Esophagus muscularis mucosa (tissue), 4 donors: ENCODE results near the gene KLHDC4. TPM values are rescaled to one million over a fixed set of nuclear protein-coding genes. Genes with fewer than 3 reads are reported as not detected.
A peak's percentile ranks its signal among the peaks of the same experiment; 100 is the strongest.
"Not testable (repeated sequence)": the region's sequence is repeated elsewhere in the genome, so short reads cannot be mapped to it uniquely, and the experiment has no call there.

Source experiments
- DNase-seq: peaks from one replicate; pipeline ENCODE4 v3.0.0-alpha.2; 2017; ENCODE audit errors: extremely low spot score
- H3K27ac ChIP-seq, 4 donors: fragments of 200-600 bp; sonication (generic); replicated peaks in 1 of 4; 1 replicate in 3 of 4; 2 replicates in 1 of 4; pipeline ENCODE4 v1.5.1; 2016 to 2019; ENCODE audit warnings: mild to moderate bottlenecking in 1 of 4
- H3K27me3 ChIP-seq, 4 donors: fragments of 200-600 bp; sonication (generic); one replicate each; pipeline versions ENCODE4 v1.5.1 to v1.6.0; 2016 to 2019
- H3K36me3 ChIP-seq, 4 donors: fragments of 200-600 bp; sonication (generic); one replicate each; pipeline ENCODE4 v1.5.1; 2016 to 2019
- H3K4me1 ChIP-seq, 4 donors: fragments of 200-600 bp; sonication (generic); one replicate each; pipeline ENCODE4 v1.5.1; 2016 to 2019
- H3K4me3 ChIP-seq, 4 donors: fragments of 200-600 bp; sonication (generic); 1 replicate in 2 of 4; 2 replicates in 2 of 4; pipeline ENCODE4 v1.5.1; 2016 to 2019; ENCODE audit warnings: mild to moderate bottlenecking in 4 of 4, moderate library complexity in 1 of 4
- H3K9me3 ChIP-seq, 4 donors: fragments of 200-600 bp; sonication (generic); 1 replicate in 3 of 4; 2 replicates in 1 of 4; pipeline ENCODE4 v1.5.1; 2016 to 2019
- EP300 ChIP-seq: sonication (generic); formaldehyde crosslinking; IDR thresholded peaks from one replicate; pipeline ENCODE4 v1.6.1; 2017; ENCODE audit warnings: antibody characterized with exemption
- POLR2A ChIP-seq: fragments of 450-650 bp; IDR thresholded peaks from one replicate; pipeline ENCODE4 v1.6.1; 2017; ENCODE audit warnings: antibody characterized with exemption, moderate library complexity, mild to moderate bottlenecking, low read depth
- POLR2AphosphoS5 ChIP-seq, 2 donors: sonication (generic); formaldehyde crosslinking; IDR thresholded peaks; one replicate each; pipeline ENCODE4 v1.6.1; 2017; ENCODE audit warnings: antibody characterized with exemption in 2 of 2
- WGBS: methylation state at CpG from one replicate; pipeline ENCODE4 v1.1.5; 2018; 5-methylcytosine and 5-hydroxymethylcytosine counted together
- intact Hi-C: fragments of 100-400 bp; cut with DNase I; formaldehyde crosslinking; loops from one replicate; pipeline ENCODE4 v1.15.1; 2023
- total RNA-seq, 4 donors: library from RNA; depleted of rRNA; stranded (reverse); fragments of >200 nt; gene quantifications; one replicate each; pipeline versions ENCODE4 v1.1.0 to v1.2.1, GENCODE V29; 2016
- TF ChIP-seq, protein P1 (sequence below), 3 experiments: fragments of 200-600 bp in 2 of 3; fragments of 450-650 bp in 1 of 3; sonication (generic) in 2 of 3; IDR thresholded peaks; one replicate each; pipeline ENCODE4 v1.5.1; 2017 to 2019; ENCODE audit warnings: antibody characterized with exemption in 3 of 3, mild to moderate bottlenecking in 2 of 3, moderate library complexity in 1 of 3

Gene KLHDC4
- total RNA-seq, 4 donors from 2014 or later: 22.2 to 41.5 (median 31.4) TPM

DNA sequence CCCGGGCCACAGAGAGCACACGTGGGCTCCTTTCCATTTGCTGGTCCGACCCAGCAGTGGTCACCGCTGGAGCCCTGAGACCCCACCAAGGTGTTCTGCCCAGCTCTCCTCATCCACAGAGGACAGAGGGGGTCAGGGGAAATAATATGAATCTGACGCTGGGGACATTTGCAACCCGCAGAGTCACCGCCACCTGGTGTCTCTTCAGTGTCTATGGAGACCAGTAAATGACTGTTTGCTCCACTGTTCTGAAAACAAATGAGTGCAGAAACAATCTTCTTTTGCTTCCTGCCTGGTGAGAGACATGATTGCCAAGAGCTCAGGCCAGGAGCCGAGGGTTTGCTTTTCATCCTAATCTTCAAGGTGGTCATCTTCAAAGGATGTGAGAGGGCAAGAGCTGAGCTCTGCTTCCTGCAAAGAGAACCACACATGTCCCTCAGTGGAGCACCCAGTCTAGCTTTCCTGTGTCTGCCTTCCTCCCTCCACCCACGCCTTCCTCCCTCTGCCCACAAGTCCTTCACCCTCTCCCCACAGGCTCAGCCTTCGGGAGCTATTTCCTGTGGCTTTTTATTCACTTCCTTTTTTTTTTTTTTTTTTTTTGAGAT lies 14.7 kb upstream of the KLHDC4 start:
- Histone ChIP-seq H3K27ac (no peak overlapping the region), H3K27me3 (peaks cover 0 to 12% (median 0%) of the 10 kb centered on the region in 4 donors), H3K9me3 (no peaks in the 10 kb centered on the region), H3K4me3 (no peak overlapping the region), H3K4me1 (peaks cover 14 to 28% (median 22%) of the 10 kb centered on the region in 4 donors), H3K36me3 (no peaks in the 10 kb centered on the region)
- 83% methylated on average over 10 of the region's 10 CpGs for WGBS
- intact Hi-C loops: no loop called here
- TF ChIP-seq POLR2A (no peak), POLR2AphosphoS5 (IDR thresholded peaks at IDR 0.05) (no peak), EP300 (no peak)
- TF ChIP-seq, protein P1, sequence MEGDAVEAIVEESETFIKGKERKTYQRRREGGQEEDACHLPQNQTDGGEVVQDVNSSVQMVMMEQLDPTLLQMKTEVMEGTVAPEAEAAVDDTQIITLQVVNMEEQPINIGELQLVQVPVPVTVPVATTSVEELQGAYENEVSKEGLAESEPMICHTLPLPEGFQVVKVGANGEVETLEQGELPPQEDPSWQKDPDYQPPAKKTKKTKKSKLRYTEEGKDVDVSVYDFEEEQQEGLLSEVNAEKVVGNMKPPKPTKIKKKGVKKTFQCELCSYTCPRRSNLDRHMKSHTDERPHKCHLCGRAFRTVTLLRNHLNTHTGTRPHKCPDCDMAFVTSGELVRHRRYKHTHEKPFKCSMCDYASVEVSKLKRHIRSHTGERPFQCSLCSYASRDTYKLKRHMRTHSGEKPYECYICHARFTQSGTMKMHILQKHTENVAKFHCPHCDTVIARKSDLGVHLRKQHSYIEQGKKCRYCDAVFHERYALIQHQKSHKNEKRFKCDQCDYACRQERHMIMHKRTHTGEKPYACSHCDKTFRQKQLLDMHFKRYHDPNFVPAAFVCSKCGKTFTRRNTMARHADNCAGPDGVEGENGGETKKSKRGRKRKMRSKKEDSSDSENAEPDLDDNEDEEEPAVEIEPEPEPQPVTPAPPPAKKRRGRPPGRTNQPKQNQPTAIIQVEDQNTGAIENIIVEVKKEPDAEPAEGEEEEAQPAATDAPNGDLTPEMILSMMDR (IDR thresholded peaks at IDR 0.05): no peak
- DNase-seq: no peak

DNA sequence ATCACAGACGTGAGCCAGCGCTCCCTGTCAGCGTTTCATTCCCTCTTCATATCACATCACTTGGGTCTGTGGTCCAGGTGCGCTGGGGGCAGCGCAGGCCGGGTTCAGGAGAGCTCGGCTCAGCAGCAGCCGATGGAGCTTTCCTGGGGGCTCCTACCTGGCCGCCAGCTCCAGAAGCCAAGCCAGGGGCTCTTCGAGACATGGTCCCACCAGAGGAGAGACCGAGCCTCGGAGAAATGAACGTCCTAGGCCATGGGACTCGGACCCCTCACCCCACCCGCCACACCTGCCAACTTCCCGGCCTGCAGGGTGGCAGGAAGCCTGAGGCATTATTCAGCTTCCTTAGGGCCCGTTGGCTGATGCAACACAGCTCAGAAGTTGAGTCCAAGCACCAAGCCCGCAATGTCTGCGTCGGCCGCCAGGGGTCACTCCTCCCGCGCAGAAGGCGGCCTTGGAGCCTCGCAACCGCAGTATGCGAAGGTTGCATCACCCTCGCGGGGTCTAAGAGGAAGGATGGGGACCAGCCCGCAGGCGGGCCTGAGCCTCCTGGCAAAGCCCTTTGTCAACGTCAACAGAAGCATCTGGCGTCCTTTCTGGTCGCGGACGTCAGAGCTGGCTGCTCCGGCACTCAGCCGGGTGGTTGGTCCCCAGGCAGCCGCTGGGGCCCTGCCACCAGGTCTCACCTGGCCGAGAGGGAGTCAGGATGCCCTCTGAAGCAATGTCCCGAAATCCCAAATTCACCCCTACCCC lies 13.2 kb upstream of the KLHDC4 start:
- peak; percentile 98 for DNase-seq
- Histone ChIP-seq H3K36me3 (no peaks in the 10 kb centered on the region), H3K27ac (no peak overlapping the region), H3K4me3 (peak overlapping the region in 1 of 4 donors; percentile 2), H3K9me3 (no peaks in the 10 kb centered on the region), H3K27me3 (peaks cover 0 to 14% (median 0%) of the 10 kb centered on the region in 4 donors), H3K4me1 (peaks cover 14 to 28% (median 22%) of the 10 kb centered on the region in 4 donors)
- intact Hi-C loops: loop anchor here (1.0 to 5.0 kb wide), 2 partner anchors 73 to 92 kb away; no protein-coding TSS in a partner anchor
- whole genome bisulfite sequencing: 22% methylated on average over 16 of the region's 41 CpGs
- TF ChIP-seq, protein P1 (IDR thresholded peaks at IDR 0.05): peak; percentile 98 to 99 (median 98)
- TF ChIP-seq POLR2AphosphoS5 (IDR thresholded peaks at IDR 0.05): peak in 1 of 2 donors; percentile 80
- no peak for TF ChIP-seq EP300

- TF ChIP-seq POLR2AphosphoS5 (IDR thresholded peaks at IDR 0.05) (no peak), POLR2A (no peak), EP300 (no peak)
- TF ChIP-seq, protein P1 (IDR thresholded peaks at IDR 0.05): no peak
- peaks cover 0 to 10% (median 0%) of the 10 kb centered on the region in 4 donors for H3K27me3 ChIP-seq
- intact Hi-C loops: loop anchor here (1.0 to 5.0 kb wide), 2 partner anchors 74 to 93 kb away; no protein-coding TSS in a partner anchor
- no peaks in the 10 kb centered on the region for H3K9me3 ChIP-seq
- 92% methylated on average over 13 of the region's 13 CpGs for WGBS
- no peak overlapping the region for H3K4me3 ChIP-seq
- no peaks in the 10 kb centered on the region for H3K36me3 ChIP-seq
- no peak overlapping the region for H3K27ac ChIP-seq
- DNase-seq: no peak
- peaks cover 14 to 28% (median 22%) of the 10 kb centered on the region in 4 donors for H3K4me1 ChIP-seq
Measured at GRCh38 chr16:87778476-87778829, 12.7 kb upstream of the KLHDC4 start.

DNA sequence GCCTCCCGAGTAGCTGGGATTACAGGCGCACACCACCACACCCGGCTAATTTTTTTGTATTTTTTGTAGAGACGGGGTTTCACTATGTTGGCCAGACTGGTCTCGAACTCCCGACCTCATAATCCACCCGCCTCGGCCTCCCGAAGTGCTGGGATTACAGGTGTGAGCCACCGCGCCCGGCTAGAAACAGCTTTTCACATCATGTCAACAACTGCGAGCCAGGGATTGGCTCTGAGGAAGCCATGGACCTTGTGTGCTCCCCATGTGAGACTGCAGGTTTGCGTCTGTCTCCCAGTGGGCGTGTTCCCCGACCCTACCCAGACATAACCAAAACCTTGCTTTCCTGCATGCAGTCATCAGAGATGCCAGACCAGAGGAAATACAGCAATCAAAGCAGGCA lies 8.1 kb upstream of the KLHDC4 start:
- H3K9me3 ChIP-seq, DNase-seq, H3K27me3 ChIP-seq, H3K4me3 ChIP-seq, H3K36me3 ChIP-seq, H3K27ac ChIP-seq, intact Hi-C loops: not testable (repeated sequence)
- peaks cover 9 to 20% (median 15%) of the 10 kb centered on the region in 4 donors for H3K4me1 ChIP-seq
- 91% methylated on average over 16 of the region's 16 CpGs for WGBS

DNA sequence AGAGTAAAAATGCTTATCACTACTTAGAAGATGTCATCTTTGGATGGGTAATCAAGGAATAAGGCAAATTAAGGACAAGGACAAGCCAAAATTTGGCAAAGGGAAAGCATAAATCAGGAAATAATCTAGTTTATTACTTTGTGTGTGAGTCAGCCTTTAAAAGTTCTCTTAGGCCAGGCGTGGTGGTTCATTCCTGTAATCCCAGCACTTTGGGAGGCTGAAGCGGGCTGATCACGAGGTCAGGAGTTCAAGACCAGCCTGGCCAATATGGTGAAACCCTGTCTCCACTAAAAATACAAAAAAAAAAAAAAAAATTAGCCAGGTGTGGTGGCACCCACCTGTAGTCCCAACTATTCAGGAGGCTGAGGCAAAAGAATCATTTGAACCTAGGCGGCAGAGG lies 1.7 kb upstream of the KLHDC4 start:
- 88% methylated on average over 4 of the region's 4 CpGs for WGBS
- DNase-seq, intact Hi-C loops, H3K27ac ChIP-seq, H3K4me3 ChIP-seq, H3K9me3 ChIP-seq, H3K27me3 ChIP-seq: not testable (repeated sequence)
- Histone ChIP-seq H3K36me3 (peaks cover 0 to 17% (median 13%) of the 10 kb centered on the region in 4 donors), H3K4me1 (peaks cover 12 to 26% (median 24%) of the 10 kb centered on the region in 4 donors)
